NCI-H774 (cell line): ENCODE measurements around the gene BAIAP2L1.
"Not testable (repeated sequence)": the region's sequence is repeated elsewhere in the genome, so short reads cannot be mapped to it uniquely, and the experiment has no call there.

ENCODE experiments used
- DNase-seq: peaks from one replicate; lab custom pipeline; 2025; lab: John Stamatoyannopoulos, UW

BAIAP2L1 gene, protein sequence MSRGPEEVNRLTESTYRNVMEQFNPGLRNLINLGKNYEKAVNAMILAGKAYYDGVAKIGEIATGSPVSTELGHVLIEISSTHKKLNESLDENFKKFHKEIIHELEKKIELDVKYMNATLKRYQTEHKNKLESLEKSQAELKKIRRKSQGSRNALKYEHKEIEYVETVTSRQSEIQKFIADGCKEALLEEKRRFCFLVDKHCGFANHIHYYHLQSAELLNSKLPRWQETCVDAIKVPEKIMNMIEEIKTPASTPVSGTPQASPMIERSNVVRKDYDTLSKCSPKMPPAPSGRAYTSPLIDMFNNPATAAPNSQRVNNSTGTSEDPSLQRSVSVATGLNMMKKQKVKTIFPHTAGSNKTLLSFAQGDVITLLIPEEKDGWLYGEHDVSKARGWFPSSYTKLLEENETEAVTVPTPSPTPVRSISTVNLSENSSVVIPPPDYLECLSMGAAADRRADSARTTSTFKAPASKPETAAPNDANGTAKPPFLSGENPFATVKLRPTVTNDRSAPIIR

DNA sequence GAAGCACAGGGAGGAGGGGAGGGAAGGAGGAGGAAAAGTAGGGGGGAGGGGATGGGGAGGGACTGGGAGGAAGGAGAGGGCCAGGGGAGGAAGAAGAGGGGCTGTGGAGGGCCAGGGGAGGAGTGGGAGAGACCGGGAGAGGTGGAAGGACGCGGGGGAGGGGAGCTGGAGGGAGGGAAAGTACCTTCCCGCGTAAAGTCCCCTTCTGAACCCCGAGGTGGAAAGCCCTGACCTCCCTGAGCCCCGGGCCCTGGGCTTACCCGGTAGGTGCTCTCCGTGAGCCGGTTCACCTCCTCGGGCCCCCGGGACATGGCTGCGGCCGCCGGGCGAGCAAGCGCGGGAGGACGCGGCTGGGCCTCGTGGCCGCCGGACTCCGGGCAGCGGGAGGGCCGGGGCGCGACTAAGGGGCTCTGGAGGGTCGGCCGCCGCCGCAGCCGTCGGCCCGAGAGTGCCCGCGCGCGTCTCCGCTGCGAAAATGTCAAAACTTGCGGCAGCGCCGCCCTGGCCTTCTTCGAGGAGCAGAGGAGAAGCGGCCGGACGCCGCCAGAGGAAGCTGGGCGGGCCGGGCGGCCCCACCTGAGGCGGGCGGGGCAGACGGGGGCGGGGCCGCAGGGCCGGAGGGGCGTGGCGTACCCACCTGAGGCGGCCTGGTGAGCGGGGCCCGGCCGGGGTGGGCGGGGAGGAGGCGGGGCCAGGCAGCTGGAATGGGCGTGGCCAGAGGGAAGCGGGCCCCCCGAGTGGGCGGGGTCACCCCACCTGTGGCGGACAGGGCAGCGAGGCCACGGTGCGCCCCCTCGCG lies at the start of gene BAIAP2L1:
BAIAP2L1 (minus strand) TSS at position 549 of the 799 bp plus-strand sequence; CDS start at position 311, 238 bp downstream.
- peak; percentile 89 for DNase-seq

DNA sequence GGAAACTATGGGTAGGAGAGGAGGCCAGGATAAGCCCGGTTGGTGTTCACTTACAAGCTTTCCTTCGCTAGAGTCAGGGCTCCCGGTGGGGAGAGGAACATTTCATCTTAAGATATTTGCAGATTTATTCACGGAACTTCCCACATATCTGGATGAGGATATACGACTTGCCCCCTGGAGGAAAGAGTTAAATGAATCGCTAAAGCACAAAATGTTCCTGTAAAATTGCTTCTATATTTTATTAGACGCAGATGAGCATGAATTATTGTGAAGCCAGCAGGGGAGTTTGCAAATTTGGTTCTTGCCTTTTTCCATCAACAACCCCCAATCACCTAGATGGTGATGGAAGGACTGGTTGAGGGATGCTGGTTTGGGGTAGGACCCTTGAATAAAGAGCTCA lies 47.9 kb upstream of the BAIAP2L1 start:
- DNase-seq = no peak

DNA sequence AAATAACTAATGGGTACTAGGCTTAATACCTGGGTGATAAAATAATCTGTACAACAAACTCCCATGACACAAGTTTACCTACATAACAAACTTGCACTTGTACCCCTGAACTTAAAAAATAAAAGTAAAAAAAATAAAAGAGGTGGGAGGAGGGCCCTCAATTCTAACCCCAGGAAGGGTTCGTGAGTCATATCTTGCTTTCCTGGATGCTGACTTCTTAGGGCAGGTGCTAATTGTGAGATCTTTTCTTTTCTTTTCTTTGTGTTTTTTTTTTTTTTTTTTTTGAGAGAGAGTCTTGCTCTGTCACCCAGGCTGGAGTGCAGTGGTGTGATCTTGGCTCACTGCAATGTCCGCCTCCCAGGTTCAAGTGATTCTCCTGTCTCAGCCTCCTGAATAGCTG lies 40.1 kb upstream of the BAIAP2L1 start:
- DNase-seq = not testable (repeated sequence)

DNA sequence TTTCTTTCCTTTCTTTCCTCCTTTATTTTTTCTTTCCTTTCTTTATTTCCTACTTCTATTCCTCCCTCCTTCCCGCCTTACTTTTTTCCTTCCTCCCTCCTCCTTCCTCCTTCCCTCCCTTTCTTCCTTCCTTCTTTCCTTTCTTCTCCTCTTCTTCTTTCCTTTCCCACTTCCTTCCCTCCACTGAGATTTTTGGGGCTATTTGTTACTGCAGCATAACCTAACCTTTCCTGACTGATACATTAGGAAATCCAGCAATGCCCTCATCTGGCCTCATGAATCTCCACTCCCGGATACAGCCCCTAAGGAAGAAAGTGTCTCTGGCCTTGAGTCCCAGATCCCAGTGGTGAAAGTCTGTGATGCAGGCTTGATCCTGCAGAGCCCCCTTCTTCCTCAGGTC lies 38.6 kb upstream of the BAIAP2L1 start:
- no peak for DNase-seq

DNA sequence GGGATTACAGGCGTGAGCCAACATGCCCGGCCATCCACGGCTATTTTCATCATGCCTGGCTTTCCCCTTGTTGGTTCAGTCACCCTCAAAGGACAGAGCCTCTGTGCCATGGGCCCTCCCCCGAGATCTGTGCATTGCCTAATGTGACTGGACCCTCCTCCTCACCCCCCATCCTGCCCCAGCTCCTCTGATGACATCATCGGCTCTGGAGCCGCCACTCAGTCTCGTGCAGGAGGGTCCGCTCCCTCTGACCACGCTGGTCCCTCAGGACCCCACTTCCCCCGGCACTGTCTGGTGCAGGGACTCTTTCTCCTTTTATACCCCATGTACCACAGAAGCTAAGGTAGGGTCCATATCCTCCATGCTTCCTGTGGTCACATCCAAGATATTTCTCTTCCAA lies 33.2 kb upstream of the BAIAP2L1 start:
- DNase-seq = no peak

DNA sequence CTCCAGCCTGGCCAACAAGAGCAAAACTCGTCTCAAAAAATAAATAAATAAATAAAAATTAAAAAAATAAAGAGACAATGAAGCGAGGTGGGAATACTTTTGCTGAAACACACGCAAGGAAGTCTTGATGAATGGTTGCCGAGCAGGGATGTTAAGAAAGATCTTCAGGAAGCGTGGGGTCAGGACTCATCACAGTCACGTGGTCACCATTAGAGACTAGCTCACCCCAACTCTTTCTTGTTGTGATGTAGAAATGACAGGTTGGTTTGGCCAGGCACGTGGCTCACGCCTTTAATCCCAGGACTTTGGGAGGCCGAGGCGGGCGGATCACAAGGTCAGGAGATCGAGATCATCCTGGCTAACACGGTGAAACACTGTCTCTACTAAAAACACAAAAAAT lies 28.9 kb upstream of the BAIAP2L1 start:
- no peak for DNase-seq

DNA sequence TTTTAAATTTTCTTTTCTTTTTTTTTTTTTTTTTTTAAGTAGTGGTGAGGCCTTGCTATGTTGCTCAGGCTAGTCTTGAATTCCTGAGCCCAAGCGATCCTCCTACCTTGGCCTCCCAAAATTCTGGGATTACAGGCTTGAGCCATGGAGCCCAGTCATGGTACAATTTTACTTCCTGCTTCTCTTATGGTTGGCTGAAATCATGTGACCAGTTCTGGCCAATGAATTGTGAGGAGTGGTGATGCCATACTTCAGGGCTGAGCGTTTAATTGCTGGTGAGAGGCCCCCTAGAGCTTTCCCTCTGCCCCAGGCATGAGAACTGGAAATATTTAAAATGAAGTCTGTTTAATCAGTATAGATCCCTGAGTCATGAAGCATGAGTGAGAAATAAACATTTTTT lies 22.2 kb upstream of the BAIAP2L1 start:
- DNase-seq = peak; percentile 0

DNA sequence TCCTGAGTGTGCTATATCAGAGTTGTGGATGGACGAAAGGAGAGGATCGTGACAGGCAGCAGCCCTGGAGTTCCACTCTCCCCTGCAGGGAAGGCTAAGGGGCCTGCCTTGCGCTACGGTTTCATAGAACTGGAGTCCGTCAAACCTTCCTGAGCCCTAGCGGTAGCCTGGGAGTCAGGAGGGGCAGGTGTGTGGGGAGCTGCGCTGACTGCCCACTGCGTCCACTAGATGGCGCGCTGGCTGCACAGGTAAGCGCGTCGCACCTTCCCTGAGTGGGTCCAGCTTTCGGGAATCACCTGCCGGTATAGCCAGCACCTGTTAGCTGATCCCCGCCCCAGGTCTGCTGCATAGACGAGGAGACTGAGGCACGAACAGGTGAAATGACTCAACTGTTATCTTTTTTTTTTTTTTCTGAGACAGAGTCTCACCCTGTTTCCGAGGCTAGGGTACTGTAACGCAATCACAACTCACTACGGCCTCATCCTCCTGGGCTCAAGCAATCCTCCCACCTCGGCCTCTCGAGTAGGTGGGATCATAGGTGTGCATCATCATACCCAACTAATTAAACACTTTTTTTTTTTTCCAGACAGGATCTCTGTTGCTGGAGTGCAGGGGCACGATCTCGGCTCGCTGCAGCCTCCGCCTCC lies 20.2 kb upstream of the BAIAP2L1 start:
- peak; percentile 89 for DNase-seq

DNA sequence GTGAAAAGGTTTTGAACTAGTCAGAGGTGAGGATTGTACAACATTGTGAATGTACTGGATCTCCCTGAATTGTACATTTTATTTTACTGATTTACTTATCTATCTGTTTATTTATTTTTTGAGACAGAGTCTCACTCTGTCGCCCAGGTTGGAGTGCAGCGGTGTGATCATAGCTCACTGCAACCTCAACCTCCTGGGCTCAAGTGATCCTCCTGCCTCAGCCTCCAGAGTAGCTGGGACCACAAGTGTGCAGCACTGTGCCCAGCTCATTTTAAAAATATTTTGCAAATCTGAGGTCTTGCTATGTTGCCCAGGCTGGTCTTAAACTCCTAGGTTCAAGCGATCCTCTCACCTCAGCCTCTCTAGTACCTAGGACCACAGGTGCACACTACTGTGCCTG lies 19.1 kb upstream of the BAIAP2L1 start:
- not testable (repeated sequence) for DNase-seq

DNA sequence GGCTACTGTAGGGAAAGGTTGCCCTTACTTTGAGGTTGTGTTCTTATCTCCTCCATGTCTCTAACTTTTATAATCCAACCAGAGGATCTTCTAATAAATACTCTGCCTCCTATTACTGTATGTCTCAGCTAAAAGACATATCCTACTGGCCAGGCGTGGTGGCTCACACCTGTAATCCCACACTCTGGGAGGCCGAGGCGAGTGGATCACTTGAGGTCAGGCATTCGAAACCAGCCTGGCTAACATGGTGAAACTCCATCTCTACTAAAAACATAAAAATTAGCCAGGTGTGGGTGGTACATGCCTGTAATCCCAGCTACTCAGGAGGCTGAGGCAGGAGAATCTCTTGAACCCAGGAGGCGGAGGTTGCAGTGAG lies 18.4 kb upstream of the BAIAP2L1 start:
- not testable (repeated sequence) for DNase-seq

DNA sequence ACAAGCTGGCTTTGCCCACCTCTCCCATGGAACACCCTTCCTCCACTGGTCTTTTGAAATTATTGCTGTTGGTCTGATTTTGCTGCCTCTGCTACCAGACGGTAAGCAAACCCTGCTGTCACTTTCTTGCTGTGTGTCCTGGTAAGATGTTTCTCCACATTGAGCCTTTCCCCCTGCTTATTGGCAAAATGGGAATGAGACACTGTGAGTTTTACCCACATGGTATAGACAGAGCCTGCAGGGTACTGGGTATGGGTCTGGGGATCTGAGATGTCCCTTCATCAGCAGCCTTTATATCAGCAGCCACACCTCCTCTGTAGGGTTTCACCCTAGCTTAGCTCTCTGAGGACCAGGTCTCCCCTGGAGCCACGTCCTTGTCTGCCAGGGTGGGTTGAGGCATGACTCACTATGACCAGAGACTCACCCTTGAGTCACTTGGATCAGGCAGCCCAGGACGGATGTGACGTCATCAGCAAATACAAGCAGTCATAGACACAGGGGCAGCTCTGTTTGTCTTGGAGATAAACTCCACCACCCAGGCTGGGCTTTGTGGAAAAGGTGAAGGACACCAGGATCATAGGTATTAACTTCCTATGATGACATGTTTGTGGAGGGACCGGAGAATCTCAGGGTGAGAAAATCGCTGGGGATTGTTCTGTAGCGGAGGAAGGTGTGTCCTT lies 17.9 kb upstream of the BAIAP2L1 start:
- peak; percentile 23 for DNase-seq

DNA sequence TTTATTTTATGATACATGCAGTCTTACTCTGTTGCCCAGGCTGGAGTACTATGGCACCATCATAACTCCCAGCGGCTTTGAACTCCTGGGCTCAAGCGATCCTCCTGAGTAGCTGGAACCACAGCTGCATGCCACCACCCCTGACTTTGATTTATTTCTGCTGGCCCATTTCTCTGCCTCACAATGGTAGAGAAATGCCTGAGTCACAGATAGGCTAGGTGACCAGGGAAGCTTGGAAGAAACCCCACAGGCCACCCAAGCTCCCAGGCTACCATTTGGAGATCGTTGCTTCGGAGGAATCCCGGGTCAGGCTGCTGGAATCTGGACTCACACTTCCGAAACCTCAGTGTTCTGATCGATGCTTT lies 17.4 kb upstream of the BAIAP2L1 start:
- no peak for DNase-seq

DNA sequence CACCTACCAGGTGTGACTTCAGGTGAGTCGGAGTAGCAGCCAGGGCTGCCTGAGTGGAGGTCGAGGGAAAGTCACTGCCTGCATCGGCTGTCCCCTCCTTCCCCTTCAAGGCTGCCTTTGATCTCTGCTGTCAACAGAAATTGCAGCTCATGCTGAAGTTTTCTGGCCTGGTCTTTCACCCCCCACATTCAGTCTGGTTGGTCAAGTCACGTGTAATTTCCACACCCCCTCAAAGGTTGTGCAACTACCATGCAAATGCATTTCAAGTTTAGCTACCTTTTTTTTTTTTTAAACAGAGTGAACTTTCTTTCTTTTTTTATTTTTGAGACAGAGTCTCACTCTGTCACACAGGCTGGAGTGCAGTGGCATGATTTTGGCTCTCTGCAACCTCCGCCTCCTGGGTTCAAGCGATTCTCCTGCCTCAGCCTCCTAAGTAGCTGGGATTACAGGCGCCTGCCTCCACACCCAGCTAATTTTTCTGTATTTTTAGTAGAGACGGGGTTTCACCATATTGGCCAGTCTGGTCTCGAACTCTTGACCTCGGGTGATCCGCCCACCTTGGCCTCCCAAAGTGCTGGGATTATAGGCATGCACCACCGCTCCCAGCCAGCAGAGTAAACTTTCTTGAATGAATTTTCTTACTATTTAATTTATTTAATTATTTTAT lies 16.8 kb upstream of the BAIAP2L1 start:
- DNase-seq = not testable (repeated sequence)

DNA sequence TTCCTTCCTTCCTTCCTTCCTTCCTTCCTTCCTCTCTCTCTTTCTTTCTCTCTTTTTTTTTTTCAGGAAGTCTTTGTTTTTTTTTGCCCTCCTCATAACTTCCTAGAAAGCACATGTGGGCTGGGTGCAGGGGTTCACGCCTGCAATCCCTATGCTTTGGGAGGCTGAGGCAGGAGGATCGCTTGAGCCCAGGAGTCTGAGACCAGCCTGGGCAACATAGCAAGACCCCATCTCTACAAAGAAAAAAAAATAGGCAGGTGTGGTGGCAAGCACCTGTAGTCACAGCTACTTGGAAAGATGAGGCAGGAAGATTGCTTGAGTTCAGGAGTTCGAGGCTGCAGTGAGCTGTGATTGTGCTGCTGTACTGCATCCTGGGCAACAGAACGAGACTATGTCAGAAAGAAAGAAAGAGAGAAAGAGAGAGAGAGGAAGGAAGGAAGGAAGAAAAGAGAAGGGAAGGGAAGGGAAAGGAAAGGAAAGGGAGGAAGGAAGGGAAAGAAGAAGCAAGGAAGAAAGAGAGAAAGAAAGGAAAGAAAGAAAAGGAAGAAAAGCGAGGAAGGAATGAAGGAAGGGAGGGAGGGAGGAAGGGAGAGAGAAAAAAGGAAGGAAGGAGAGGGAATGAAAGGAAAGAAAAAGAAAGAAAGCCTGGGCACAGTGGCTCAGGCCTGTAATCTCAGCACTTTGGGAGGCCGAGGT lies 13.5 kb upstream of the BAIAP2L1 start:
- DNase-seq = no peak

DNA sequence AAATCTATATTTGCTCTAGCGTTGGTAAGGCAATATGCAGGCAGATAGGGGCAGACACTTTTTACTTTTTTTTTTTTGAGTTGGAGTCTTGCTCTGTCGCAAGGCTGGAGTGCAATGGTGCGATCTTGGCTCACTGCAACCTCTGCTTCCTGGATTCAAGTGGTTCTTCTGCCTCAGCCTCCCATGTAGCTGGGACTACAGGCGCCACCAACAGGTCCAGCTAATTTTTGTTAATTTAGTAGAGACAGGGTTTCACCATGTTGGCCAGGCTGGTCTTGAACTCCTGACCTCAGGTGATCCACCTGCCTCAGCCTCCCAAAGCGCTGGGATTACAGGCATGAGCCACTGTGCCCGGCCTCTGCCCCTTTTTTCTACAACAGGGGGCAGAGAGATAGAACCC lies 12.8 kb upstream of the BAIAP2L1 start:
- DNase-seq = not testable (repeated sequence)

DNA sequence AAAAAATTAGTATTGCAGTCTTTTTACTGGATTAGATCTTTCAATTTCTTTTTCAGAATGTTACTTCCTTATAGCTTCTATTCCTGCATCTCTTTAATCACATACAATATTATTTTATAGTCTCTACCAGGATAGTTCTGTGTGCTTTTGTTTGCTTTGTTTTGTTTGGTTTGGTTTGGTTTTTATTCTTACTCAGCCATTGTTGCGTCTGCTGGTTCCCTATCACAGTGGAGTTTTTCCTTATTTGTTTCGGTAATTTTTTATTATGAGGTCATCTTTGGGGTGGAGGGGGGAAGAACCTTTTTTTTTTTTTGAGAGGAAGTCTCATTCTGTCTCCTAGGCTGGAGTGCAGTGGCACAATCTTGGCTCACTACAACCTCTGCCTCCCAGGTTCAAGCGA lies 9.0 kb upstream of the BAIAP2L1 start:
- DNase-seq = no peak

DNA sequence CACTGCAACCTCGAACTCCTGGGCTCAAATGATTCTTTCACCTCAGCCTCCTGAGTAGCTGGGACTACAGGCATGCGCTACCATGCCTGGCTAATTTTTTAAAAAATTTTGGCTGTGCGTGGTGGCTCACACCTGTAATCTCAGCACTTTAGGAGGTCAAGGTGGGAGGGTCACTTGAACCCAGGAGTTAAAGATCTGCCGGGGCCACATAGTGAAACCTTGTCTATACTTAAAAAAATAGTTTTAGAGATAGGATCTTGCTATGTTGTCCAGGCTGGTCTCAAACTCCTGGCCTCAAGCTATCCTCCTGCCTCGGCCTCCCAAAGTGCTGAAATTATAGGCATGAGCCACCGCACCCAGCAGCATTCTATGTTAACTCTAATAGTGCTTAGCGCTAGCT lies 7.3 kb upstream of the BAIAP2L1 start:
- DNase-seq = not testable (repeated sequence)

DNA sequence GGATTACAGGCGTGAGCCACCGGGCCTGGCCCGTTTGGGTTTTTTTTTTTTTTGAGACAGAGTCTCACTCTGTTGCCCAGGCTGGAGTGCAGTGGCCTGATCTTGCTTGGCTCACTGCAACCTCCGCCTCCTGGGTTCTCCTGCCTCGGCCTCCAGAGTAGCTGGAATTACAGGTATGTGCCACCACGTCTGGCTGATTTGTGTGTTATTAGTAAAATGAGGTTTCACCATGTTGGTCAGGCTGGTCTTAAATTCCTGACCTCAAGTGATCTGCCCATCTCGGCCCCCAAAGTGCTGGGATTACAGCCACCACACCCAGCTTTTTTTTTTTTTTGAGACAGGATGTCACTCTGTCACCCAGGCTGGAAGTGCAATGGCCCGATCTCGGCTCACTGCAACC lies 5.9 kb upstream of the BAIAP2L1 start:
- DNase-seq = no peak

DNA sequence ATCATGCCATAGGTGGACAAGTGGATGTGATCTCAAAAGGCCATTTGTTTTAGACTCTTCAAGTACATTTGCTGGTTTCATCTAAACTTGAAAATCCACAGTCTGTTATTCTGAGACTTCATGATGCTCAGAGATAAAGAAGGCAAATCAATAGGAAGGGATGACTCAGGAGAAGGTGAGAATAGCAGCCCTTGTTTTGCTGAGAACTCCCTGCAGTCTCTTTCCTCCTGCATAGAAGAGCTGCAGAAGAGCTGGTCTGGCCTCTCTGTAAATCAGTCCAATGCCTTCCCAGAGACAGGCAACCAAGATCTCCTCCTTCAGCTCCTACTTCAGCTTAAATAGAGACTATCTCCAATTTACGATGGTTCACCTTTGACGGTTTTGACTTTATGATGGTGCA lies 4.0 kb upstream of the BAIAP2L1 start:
- no peak for DNase-seq

DNA sequence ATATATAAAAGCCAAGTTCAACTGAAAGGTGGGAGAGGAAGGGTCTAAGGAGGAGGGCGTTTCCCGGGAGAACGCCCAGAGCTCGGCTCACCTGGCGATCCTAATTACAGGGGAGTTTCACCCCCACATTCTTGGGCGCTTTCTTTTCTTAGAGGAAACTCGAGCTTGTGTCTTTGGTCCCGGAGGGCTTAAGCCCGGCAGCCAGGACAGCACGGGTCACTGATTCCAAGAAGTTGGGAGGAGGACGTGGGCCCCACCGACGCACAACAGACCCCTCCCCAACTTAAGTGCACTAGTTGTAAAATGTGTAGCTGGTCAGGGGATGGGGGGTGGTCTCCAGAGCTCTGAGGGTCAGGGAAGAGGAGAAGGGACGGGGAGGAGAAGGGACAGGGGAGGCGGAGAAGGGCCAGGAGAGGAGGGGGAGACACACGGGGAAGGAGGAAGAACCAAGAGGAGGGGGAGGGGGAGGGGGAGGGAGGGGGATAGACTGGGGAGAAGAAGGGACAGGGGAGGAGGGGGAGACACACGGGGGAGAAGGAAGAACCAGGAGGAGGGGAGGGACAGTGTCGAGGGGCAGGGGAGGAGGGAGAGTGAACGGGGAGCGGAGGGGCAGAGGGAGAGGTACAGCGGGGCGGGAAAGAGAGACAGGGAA lies 874 bp downstream of the BAIAP2L1 start:
- peak; percentile 41 for DNase-seq
